ENCODE measurements around the gene SMC4.
"Not testable (repeated sequence)": the region's sequence is repeated elsewhere in the genome, so short reads cannot be mapped to it uniquely, and the experiment has no call there.

Gene SMC4

DNA sequence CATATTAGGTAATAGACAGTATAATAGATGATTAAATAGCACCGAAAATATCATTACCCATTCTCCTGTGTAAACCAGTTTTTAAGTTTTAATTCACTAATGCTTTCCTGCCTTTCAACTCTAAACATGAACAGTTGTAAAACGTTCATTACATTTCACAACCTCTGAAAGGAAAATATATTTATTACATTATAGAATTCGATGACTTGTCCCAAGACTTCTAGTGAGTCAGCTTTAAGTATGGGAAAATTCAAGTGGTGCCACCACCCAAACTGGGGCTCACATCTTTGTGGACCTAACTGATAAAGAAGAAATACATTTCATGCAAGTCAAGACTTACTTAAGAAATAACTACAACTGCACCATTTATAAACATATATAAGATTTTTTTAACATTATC lies 48.1 kb downstream of the SMC4 start:
- no peak for DNase-seq

DNA sequence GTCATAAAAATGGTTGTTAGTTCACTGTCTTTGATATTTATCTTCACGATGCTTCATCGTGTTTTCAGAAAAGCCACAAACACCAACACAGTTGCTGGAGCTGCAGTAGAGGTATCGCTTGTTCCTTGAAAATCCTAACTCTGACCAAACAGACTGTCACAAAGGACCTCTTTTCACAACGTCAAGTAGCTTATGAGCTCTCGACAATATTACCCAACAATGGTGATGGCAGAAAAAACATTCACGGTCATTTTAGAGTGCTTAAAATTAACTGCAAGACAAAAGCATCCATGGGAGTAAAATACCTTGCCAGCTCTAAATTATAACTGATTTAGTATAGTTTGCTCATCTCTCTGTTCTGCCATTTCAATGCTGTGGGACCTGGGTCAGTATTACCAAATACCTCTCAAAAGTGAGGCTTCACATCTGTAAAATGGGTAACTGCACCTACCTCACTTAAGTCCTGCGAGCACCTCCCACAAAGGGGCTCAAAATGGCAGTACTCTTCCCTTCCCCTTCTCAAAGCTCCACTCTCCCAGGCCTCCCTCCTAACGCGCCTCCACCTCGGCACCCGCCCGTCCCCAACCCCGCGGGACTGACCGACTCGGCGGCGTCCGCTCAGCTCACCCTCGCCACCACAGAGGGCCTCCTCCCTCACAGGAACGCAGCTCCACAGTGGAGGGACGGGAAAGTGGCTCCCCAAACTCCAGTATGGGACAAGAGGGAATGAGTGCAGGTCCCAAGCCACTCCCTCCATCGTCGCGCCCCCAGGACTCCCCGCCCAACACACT lies 49.6 kb downstream of the SMC4 start:
- DNase-seq: no peak

DNA sequence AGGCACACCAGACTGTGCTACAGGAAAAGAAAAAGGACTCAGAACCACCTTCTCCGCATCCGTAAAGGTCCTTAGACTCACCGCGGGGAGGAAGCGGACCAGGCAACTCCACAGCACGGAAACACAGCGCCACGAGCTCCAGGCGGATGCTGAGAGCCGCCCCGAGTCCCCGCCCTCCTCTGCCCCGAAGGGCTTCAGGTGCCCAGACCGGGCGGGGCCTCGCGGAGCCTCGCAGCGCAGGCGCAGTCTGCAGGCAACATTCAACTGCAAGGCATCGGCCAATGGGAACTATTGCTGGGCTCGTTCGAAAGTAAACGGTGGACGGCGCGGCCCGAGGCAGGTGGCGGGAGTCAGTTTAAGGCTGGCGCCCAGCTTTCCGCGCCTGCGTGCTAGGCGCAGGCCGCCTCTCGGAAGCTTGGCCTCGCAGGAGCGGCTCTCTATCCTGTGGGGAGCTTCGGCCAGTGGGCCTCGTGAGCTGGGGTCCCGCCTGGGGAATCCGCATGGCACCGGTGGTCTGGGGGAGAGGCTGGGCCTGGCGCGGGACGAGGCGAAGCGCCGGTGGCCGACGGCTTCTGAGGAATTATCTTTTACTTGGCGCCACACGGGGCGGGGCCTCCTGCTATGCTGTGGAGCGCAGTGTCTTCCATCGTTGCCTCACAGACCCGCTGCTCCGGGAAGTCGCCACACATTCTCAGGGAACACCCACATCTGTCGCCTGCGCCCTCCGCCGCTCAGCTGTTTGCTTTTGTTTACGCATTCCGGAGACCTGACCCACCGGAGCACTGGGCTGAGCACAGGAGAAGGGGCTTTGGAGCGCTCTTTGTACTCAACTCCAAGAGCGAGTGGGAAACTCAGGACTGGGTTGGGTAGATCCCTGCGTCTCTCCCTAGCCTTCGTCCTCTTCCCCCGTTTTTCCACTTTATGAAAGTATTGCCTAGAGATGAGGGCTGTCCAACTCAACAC lies 50.5 kb downstream of the SMC4 start, which contains the start of gene TRIM59:
Gene TRIM59, minus strand, starts transcription at position 151 of the 963 bp plus-strand sequence. CDS start 10,603 bp downstream, outside the sequence.
- DNase-seq: peak; percentile 95 to 98

DNA sequence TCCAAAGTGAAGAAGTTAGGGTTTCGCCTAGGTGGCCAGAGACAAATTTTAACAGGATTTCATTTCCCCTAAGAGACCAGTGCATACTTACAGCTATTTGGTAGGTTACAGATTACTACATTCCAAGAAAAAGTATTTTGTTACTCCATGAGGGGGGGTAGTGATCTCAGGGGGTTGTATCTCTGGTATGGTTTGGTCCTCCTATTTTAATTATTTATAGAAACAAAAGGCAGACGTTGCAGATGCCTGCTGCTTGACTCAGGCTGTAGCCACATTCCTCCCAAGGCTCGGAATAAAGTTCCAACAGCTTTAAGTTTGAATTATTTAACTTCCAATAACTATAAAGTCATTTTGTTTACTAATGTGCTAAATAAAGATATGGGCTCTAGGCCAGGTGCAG lies 51.4 kb downstream of the SMC4 start:
- no peak for DNase-seq

DNA sequence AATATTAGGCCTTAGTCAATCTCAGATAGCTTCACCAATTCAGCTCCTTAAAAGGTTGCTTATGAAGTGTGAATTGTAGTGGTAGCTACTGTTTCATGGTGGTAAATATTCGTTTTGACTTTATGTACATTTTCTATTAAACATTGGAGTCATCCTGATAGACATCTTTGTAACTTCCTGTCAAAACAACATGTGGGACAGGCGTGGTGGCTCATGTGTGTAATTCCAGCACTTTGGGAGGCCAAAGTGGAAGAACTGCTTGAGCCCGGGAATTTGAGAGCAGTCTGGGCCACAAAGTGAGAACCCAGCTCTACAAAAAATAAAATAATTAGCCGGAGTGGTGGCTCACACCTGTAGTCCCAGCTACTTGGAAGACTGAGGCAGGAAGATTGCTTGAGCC lies 52.2 kb downstream of the SMC4 start:
- DNase-seq: no peak

DNA sequence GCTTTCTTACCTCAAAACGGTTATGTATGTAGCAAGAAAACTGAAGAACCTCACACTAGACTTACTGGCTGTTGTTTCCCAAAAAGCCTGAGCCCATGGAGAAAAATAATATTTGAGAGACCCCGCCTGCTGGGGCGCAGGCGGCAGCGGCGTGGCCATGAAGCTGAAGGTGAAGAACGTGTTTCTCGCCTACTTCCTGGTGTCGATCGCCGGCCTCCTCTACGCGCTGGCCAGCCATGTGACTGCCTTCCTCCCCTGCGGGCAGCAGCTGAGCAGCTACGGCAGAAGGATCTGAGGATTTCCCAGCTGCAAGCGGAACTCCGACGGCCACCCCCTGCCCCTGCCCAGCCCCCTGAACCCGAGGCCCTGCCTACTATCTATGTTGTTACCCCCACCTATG lies 52.8 kb downstream of the SMC4 start:
- not testable (repeated sequence) for DNase-seq

DNA sequence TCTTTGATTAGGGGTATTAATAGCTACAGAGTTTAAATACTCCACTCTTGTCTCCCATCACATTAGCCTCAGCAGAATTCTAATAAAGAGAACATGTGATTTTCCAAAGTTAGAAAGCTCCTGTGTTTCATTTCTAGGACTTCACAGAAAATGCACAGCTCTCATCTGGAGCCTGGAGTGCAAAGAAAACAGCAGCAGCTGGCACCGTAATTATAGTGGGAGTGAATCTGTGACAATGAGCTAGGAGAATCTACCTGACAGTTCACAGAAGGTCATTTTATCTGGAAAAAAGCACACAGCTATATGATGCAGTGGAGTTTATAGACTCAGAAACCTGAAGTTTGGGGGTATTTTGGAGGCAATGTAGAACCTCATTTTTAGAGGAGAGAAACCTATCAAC lies 55.5 kb downstream of the SMC4 start:
- no peak for DNase-seq

DNA sequence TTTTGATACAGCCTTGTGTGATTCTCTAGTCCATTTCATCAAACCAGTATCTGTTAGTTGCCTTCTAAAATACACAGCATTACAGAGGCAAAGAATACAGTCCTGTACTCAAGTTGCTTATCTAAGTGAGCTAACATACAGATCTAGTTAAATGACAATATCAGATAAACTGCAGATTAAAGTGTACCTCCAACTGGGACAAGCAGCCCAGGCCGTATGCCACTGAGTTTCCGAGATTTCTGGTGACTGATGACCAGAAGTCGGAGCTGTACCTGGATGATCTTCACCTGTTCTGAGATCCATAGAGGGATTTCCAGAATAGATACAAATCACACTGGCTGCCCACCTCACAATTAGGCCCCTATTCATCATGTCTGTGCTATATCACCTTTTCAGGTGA lies 56.4 kb downstream of the SMC4 start:
- no peak for DNase-seq

DNA sequence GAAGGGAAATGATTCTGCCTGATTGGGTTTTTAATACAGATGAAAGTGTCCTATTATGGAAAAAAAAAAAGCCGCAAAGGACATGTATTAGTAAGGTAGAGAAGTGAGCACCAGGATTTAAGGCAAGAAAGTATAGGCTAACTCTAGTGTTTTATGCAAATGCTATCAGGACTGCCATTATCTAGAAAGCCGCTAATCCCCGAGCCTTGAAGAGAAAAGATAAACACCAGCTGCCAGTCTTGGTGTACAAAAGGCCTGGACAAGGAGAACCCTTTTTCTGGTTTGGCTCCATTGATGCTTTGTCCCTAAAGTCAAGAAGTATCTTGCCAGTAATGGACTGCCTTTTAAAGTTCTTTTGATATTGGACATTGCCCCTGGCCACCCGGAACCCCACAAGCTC lies 58.7 kb downstream of the SMC4 start:
- no peak for DNase-seq

DNA sequence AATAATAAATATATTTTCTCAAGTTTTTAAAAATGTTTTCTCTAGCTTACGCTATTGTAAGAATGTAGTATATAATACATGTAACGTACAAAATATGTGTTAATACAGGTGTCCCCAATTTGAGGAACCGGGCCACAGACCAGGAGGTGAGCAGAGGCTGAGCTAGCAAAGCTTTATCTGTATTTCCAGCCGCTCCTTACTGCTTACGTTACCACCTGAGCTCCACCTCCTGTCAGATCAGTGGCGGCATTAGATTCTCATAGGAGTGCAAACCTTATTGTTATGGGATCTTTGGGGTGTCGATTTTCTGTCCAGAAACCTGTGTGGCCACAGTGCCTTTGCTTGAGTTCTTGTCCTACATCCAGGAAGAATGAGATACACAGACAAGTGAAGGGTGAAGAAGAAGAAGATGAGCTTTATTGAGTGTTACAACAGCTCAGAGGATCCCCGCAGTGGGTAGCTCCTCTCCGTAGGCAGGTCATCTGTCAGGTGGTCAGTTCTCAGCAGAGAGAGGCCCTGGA lies 60.1 kb downstream of the SMC4 start:
- DNase-seq: no peak

DNA sequence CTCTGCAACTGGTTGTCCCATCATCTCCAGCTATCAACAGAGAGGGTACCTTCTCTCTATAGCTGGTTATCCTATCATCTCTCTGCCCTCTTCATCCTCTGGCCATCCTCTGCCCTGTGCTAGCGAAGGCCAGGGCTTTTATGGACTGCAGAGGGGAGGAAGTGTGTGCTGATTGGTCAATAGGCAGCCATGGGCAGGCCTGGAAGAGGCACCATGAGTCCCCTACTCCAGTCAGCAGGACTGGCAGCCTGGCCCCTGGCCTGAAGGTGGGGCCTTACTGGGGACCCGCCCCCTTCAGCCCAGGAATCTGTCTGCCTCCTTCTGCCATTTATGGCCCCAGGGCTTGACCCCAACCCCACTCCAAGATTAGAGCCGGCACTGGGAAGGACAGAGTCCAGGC lies 60.6 kb downstream of the SMC4 start:
- no peak for DNase-seq

DNA sequence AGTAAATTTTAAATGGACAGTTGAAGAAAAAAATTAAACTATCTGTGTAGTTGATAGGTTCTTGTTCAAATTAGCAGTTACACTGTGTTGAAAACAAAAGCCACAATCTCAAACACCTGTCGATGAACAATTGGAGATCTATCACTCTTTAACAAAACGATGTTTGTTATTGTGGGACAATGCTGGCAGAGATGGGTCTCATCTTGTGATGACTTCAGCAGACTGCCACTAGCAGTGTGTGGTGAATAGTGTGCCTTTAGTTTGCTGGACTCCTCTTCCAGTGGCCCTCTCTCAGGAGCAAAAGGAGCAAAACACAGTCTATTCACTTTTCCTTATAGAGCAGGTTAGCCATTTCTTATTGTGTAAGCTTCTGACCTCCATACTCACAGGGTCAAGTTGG lies 64.9 kb downstream of the SMC4 start:
- no peak for DNase-seq

DNA sequence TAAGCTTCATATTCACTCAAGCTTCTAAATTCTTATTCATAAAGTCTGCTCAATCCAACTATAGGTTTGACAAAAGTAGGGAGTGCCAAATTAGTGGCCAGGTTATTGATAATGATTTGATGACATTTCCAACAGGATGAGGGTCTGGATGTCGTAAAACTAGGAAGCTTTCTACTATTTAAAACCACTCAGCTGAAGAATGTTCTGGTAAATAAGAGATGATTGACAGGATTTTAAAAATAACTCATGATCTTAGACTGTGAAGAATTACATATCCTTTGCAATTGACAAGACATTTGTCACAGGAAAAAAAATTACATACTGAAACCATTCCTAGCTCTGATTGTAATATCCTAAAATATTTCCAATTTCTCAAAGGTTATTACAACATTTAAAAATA lies 65.5 kb downstream of the SMC4 start:
- no peak for DNase-seq

DNA sequence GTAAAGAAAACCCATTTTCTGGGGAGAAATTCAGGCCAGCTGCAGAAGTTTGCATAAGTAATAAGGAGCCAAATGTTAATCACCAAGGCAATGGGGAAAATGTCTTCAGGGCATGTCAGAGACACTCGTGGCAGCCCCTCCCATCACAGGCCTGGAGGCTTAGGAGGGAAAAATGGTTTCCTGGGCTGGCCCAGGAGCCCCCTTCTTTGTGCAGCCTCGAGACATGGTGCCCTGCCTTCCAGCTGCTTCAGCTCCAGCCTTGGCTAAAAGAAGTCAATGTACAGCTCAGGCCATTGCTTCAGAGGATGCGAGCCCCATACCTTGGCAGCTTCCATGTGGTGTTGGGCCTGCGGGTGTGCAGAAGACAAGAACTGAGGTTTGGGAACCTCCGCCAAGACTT lies 70.7 kb downstream of the SMC4 start:
- no peak for DNase-seq

DNA sequence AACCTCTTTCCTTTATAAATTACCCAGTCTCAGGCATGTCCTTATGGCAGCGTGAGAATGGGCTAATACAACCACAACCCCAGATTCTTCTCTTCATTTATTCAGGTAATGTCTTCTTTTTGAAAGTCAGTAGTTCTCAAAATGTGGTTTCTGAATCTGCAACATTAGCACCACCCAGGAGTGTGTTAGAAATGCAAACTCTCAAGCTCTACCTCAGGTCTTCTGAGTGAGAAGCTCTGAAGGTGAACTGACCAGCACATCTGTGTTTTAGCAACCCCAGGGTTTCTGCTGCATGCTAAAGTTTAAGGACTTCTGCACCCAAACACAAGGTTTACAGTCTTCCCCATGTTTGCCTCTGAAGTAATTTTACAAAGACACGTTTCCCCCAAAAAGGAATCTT lies 72.4 kb downstream of the SMC4 start:
- no peak for DNase-seq

DNA sequence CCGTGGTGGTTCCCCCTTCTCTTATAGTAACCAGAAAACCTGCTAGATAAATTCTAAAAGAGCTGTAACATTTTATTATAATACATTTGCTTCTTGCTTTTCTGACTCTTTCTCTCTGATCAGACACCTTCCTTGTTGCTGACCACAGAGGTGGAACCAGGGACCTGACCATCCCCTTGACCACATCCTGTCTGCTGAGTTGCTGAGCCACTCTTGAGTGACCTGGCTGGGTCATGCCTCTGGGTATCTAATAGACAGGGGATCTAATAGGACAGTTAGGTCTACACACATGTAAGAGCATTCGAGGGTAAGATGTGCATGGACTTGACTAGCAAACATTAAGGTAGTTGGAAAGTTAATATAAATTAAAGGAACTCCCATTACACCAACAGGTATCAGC lies 72.9 kb downstream of the SMC4 start:
- DNase-seq: no peak

DNA sequence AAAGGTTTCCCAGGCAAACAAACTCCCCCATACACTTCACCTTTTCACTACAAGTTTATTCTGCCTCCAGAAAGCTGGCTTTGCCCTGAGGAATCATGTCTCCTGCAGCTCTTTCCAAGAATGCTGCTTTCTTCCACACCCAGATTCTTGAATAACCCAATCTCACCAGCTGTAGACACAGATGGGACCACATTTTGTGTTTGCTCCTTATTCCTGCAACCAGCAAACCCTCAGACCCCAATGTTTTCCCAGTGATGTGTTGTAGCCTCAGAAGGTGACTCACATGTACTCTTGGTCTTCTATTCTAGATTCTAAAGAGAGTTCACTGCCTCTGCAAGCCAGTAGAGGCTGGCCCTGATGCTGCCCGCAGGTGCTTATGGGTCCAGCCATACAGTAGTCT lies 73.8 kb downstream of the SMC4 start:
- DNase-seq: no peak

DNA sequence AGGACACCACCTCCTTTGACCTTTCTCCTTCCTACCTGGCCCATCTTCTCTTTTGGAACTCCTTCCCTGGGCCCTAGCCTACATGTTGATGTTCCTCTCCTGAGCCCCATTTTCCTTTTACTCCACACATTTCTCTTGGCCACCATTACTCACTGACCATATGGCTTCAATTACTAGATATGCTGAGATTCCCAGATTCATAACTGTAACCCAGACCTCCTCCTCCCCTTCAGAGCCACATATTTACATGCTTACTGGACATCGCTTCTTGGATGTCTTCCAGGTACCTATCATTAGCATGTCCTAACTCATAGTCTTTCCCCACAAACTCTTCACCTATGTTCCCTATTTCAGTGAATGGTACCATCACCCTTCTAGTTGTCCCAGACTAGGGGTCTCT lies 74.5 kb downstream of the SMC4 start:
- no peak for DNase-seq

DNA sequence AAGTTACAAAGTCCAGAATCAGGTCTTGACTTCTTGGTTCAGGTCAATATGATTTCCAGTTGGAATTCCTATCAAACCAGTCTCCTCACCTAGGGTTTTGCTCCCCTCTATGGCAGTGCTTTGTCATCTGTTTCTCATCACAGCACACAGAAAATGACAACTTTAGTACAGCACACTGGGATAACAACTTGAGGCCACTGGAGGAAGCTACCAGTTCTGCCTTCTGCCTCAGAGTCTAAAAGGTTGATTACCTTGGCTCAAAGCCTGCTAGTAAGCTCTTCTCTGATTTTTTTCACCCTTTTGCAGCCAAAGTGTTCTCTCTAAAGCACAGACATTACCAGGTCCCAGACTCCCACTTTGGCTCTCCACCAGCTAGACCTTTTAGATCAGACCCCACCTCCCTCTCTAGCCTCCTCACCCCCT lies 75.0 kb downstream of the SMC4 start:
- DNase-seq: no peak

DNA sequence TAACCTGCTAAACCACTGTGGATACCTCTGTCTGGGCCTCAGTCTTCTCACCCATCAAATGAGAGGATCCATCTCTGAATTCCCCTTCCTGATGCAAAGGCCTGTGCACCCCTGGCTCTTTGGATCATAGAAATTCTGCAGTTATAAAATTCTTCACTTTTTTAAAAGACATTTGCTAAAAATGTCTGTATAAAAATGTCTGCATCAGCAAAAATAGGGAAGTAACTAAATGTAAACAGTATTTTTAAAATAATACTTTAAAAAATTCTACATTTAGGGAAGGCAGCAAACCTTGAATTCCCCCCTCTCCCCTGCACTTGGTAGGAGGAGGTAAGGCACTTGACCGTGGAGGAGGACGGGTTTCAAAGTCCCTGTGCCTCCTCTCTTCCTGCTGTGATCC lies 75.7 kb downstream of the SMC4 start:
- no peak for DNase-seq

DNA sequence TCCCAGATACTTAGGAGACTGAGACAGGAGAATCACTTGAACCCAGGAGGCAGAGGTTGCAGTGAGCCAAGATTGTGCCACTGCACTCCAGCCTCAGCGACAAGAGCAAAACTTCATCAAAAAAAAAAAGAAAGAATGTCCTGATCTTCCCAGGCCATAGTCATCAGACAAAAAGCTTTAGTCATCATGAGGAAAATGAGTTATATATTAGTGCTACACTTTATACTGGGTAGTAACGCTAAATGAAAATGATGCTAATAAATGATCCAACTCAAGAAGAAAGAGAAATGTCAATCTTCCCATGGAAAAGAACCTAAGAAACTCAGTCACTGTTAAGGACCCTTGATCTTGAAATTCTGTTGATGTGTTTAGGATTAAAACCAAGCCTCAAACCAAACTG lies 76.4 kb downstream of the SMC4 start:
- no peak for DNase-seq

DNA sequence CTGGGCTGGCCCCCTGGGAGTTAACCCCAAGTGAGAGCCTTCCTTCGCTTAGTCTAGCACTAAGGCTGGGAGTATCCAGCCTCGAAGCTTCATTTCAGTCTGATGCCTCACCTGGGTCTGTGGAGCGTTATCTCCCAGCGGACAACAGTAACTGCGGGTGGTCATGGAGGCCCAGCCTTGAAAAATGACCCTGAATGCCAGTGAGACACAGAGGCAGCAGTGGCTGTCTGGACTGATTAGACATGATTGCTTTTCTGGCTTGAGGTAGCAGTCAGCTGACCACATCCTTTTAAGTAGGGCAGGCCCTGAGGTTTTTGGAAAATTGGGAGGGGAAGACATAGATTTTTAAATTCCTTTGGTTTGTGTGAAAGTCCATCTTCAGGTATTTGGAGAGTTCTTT lies 78.3 kb downstream of the SMC4 start:
- DNase-seq: no peak

DNA sequence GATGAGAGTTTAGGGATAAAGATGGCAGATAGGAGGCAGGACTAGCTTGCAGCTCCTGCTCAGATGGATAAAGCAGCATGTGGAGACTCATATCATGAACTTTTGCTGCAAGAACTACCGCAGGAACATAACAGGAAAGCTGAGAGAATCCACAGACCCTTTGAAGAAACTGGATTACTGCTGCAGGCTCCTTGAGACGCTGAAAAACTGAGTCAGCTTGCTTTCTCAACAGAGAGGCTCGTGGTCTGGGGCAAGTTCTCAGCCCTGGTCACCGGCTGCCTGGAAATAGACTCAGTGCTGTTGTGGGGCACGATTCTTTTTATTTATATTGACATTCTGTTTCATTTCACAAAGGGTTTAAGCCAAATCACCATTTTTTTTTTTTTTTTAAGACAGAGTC lies 78.9 kb downstream of the SMC4 start:
- DNase-seq: no peak

DNA sequence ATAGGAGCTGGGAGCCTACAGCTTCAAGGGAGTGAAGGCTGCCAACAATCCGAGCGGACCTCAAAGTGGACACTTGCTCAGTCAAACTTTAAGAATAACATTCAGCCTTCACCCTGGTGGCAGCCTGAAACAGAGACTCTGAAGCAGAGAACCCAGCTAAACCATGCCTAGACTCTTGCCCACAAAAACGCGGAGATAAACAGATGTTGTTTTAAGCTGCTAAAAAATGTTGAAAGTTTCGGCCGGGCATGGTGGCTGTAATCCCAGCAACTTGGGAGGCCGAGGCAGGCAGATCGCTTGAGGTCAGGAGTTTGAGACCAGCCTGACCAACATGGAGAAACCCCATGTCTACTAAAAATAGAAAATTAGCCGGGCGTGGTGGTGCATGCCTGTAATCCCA lies 79.9 kb downstream of the SMC4 start:
- no peak for DNase-seq

All from stimulated activated CD4-positive, alpha-beta T cell treated with anti-CD3 and anti-CD28 coated beads, Interleukin-2, amount 100 ng/mL, for 24 hours (primary cell).